ENCODE results near the gene TNFRSF21. TPM values are rescaled to one million over a fixed set of nuclear protein-coding genes. Genes with fewer than 3 reads are reported as not detected.

The TNFRSF21 gene
- total and polyA plus RNA-seq, 7 experiments from 2014 or later, result 0.27 to 2.4 (median 0.44) TPM; not detected in 2

DNA sequence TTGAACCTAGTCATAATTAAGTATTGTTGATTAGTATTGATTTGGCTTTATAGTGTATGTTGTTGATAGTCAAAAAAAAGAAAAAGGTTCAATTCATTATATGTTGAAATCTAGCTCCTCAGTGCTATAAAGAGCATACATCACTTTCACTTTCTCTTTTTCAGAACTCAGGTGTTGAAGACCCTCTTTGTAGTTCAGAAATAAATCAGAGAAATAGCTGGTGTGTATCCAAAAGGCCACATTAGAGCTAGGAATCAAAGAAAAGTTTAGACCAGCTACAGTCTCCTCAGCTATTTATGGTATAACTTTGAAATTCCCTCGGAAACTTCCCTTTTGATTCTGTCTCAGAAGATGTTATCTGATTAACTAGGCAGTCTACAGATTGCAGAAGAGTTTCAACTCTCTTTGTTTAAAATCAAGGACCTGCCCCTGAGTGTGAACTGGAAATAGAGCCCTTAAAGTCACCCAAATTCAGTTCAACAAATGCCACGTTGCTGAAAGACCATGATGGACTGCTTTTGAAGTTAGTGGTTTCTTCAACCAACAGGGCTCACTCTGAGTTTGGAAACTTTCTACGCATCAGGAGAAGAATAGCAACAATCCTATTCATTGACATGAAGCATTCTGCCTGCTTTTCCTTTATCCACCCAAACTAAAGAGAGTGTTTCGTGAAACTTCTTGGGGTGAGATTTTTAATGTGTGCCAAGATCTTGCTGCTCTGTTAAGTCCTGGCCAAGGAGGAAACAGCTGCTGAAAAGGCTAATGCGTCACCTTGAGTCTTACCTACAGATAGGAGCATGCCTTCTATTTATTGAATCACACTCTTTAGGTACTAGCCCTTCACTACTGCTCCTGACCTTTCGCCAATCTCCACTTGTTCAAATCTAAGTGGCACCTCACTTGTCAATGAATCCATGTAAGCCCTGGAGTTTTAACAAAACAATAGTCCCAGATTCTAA, 111.7 kb downstream of the TNFRSF21 start:
- H3K27ac ChIP-seq (ENCODE audit: low read depth, low read length), result peak overlapping the region; percentile 28
- ChIA-PET CTCF (interaction anchor here (0.6 kb wide), 1 partner anchor 15 kb away, joined by 4 read pairs; no protein-coding TSS in a partner anchor), POLR2A (no interaction called here)
- H3K4me3 ChIP-seq (ENCODE audit: low read length), result peak overlapping the region; percentile 24
- peaks cover 0 to under 1% of the 10 kb centered on the region in 2 donors for H3K4me1 ChIP-seq (ENCODE audit: control insufficient read depth in 2 of 2, insufficient read depth in 2 of 2, low read length in 2 of 2)
- no peaks in the 10 kb centered on the region for H3K27me3 ChIP-seq (ENCODE audit: control insufficient read depth in 2 of 2, insufficient read depth in 2 of 2, low read length in 2 of 2)
- Mint-ChIP-seq H3K4me1 (peaks cover 0 to 25% (median 18%) of the 10 kb centered on the region in 7 donors), H3K9me3 (peaks cover 0 to 5% (median 0%) of the 10 kb centered on the region in 11 donors), H3K27ac (peak overlapping the region; percentile 4 to 81 (median 60)), H3K36me3 (no peaks in the 10 kb centered on the region), H3K4me3 (peak overlapping the region; percentile 9 to 77 (median 67)), H3K27me3 (peaks cover 0 to 3% (median 0%) of the 10 kb centered on the region in 5 donors)
- H3K36me3 ChIP-seq (ENCODE audit: control insufficient read depth in 2 of 3, insufficient read depth in 3 of 3, low read length in 3 of 3), result no peaks in the 10 kb centered on the region
- DNase-seq (peak in 2 of 9 donors; percentile 4 to 20), ATAC-seq (no peak)
- no peaks in the 10 kb centered on the region for H3K9me3 ChIP-seq (ENCODE audit: control insufficient read depth in 2 of 3, low read length in 3 of 3)
- intact Hi-C loops (cut with micrococcal nuclease), result no loop called here

DNA sequence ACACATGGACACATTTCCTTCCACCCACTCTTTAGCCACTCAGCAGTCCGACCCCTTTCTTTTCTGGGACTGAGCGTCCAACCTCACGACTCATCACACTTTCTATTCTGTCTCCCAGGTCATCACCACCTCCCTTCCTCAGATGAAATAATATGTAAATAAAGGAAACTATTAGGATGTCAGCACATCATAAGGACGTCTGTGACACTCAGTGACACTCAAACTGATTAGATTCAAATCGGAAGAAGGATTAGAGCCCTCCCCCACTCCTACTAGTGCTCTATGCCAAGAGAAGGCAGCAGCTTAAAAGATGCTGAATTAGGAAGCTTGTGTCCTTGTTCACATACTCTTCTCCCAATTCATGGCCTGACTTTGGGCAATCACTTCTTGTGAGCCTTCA, 113.6 kb downstream of the TNFRSF21 start:
- Mint-ChIP-seq H3K36me3 (no peaks in the 10 kb centered on the region), H3K27ac (no peak overlapping the region), H3K9me3 (peaks cover 0 to 5% (median 0%) of the 10 kb centered on the region in 11 donors), H3K27me3 (peaks cover 0 to 3% (median 0%) of the 10 kb centered on the region in 5 donors), H3K4me1 (peaks cover 0 to 20% (median 13%) of the 10 kb centered on the region in 7 donors), H3K4me3 (peak overlapping the region in 1 of 10 donors; percentile 11)
- H3K36me3 ChIP-seq (ENCODE audit: control insufficient read depth in 2 of 3, insufficient read depth in 3 of 3, low read length in 3 of 3), result no peaks in the 10 kb centered on the region
- no peak overlapping the region for H3K4me3 ChIP-seq (ENCODE audit: low read length)
- ATAC-seq, result no peak
- H3K27me3 ChIP-seq (ENCODE audit: control insufficient read depth in 2 of 2, insufficient read depth in 2 of 2, low read length in 2 of 2), result no peaks in the 10 kb centered on the region
- no peaks in the 10 kb centered on the region for H3K9me3 ChIP-seq (ENCODE audit: control insufficient read depth in 2 of 3, low read length in 3 of 3)
- H3K4me1 ChIP-seq (ENCODE audit: control insufficient read depth in 2 of 2, insufficient read depth in 2 of 2, low read length in 2 of 2), result no peaks in the 10 kb centered on the region
- ChIA-PET CTCF (no interaction called here), POLR2A (no interaction called here)
- intact Hi-C loops (cut with micrococcal nuclease), result no loop called here
- no peak for DNase-seq
- no peak overlapping the region for H3K27ac ChIP-seq (ENCODE audit: low read depth, low read length)

DNA sequence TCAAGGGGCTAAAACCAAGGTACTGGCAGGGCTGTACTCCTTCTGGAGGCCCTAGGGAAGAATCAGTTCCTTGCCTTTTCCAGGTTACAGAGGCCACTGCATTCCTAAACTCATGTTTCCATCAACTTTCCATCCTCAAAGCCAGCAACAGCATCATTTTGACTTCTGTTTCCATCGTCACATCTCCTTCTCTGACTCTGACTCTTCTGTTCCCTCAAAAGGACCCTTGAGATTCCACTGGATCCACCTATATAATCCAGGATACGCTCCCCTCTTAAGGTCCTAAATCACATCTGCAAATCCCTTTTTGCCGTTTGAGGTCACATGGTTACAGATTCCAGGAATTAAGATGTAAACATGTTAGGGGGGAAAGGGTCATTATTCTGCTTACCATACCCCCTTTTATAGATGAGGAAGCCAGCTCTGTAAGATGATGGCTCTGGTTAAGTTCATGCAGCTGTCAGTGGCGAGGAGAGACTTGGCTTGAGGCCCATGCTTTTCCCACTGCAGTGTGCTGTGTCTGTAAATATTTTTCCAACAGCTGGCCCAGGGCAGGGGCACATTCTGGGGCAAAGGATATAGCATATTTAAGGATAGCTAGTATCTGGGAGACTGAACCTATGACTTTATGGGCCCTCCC, 114.6 kb downstream of the TNFRSF21 start:
- DNase-seq (no peak), ATAC-seq (no peak)
- intact Hi-C loops (cut with micrococcal nuclease), result no loop called here
- Histone ChIP-seq H3K27me3 (ENCODE audit: control insufficient read depth in 2 of 2, insufficient read depth in 2 of 2, low read length in 2 of 2) (no peaks in the 10 kb centered on the region), H3K36me3 (ENCODE audit: control insufficient read depth in 2 of 3, insufficient read depth in 3 of 3, low read length in 3 of 3) (no peaks in the 10 kb centered on the region), H3K9me3 (ENCODE audit: control insufficient read depth in 2 of 3, low read length in 3 of 3) (no peaks in the 10 kb centered on the region), H3K4me1 (ENCODE audit: control insufficient read depth in 2 of 2, insufficient read depth in 2 of 2, low read length in 2 of 2) (no peaks in the 10 kb centered on the region), H3K27ac (ENCODE audit: low read depth, low read length) (no peak overlapping the region), H3K4me3 (ENCODE audit: low read length) (no peak overlapping the region)
- POLR2A ChIA-PET, result no interaction called here
- Mint-ChIP-seq H3K4me3 (no peak overlapping the region), H3K4me1 (peaks cover 0 to 20% (median 13%) of the 10 kb centered on the region in 7 donors), H3K9me3 (peaks cover 0 to 5% (median 0%) of the 10 kb centered on the region in 11 donors), H3K27me3 (peaks cover 0 to 3% (median 0%) of the 10 kb centered on the region in 5 donors), H3K36me3 (no peaks in the 10 kb centered on the region), H3K27ac (no peak overlapping the region)
- CTCF ChIA-PET, result no interaction called here

DNA sequence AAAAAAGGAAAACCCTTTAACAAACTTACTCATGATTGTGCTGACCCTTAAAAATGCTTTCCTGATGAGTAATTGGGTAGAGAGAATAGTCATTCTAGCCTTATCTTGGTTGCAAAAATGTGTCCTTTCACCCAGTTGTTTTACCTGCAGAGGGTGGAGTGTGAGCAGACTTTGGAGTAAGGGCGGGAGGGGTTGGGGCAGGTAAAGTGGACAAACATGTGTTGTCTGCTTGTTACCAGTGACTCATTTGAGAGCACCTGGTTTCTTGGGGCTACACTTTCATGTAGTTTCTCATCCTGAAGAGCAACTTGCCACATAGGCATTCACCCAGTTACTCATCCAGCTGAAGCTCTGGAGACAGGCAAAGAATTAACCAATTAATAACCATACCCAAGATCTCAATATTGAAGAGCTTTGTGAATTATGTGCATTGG, 121.1 kb downstream of the TNFRSF21 start:
- no peaks in the 10 kb centered on the region for H3K9me3 ChIP-seq (ENCODE audit: control insufficient read depth in 2 of 3, low read length in 3 of 3)
- no peak for DNase-seq
- H3K27me3 ChIP-seq (ENCODE audit: control insufficient read depth in 2 of 2, insufficient read depth in 2 of 2, low read length in 2 of 2), result no peaks in the 10 kb centered on the region
- ChIA-PET CTCF (no interaction called here), POLR2A (no interaction called here)
- ATAC-seq, result no peak
- no peaks in the 10 kb centered on the region for H3K36me3 Mint-ChIP-seq
- H3K4me1 ChIP-seq (ENCODE audit: control insufficient read depth in 2 of 2, insufficient read depth in 2 of 2, low read length in 2 of 2), result no peaks in the 10 kb centered on the region
- no peak overlapping the region for H3K4me3 ChIP-seq (ENCODE audit: low read length)
- intact Hi-C loops (cut with micrococcal nuclease), result no loop called here
- no peak overlapping the region for H3K27ac Mint-ChIP-seq
- H3K36me3 ChIP-seq (ENCODE audit: control insufficient read depth in 2 of 3, insufficient read depth in 3 of 3, low read length in 3 of 3), result no peaks in the 10 kb centered on the region
- H3K4me3 Mint-ChIP-seq, result no peak overlapping the region
- no peaks in the 10 kb centered on the region for H3K4me1 Mint-ChIP-seq
- no peak overlapping the region for H3K27ac ChIP-seq (ENCODE audit: low read depth, low read length)
- peaks cover 0 to 3% (median 0%) of the 10 kb centered on the region in 11 donors for H3K9me3 Mint-ChIP-seq
- peaks cover 0 to 7% (median 6%) of the 10 kb centered on the region in 5 donors for H3K27me3 Mint-ChIP-seq

DNA sequence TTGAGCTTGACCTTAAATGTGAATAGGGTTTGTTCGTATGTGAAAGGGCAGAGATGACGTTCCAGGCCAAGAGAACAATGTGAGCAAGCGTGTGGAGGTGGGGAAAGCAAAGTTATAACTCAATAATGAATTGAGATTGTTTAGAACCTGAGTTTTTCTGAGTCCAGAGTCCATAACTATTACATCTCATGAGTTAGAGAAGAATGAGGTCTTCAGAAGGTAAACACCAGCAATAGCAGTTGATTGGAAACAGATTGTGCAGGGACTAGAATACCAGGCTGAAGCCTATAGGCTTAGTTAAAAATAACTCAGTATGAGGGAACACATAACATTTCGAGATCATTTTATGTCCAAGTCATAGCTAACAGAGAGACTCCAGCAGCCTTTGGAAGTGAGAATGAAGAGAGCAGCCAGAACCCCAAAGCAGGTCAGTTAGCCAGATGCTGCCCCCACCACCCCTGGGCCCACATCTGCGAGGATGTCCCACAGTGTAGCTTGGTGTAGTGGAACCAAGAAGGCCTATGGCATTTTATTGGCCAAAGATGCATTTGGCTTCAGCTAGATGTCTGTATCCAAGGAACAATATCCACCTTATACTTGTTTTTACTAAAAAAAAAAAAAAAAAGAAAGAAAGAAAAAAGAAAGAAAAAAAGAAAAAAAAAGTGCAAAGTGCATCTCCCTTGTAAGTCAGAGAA, 121.7 kb downstream of the TNFRSF21 start:
- H3K27ac ChIP-seq (ENCODE audit: low read depth, low read length), result no peak overlapping the region
- H3K4me1 Mint-ChIP-seq, result no peaks in the 10 kb centered on the region
- H3K27me3 Mint-ChIP-seq, result peaks cover 0 to 10% (median 6%) of the 10 kb centered on the region in 5 donors
- ChIA-PET CTCF (interaction anchor here (1.2 kb wide), 1 partner anchor 322 kb away, joined by 3 read pairs; no protein-coding TSS in a partner anchor), POLR2A (no interaction called here)
- intact Hi-C loops (cut with micrococcal nuclease), result no loop called here
- no peaks in the 10 kb centered on the region for H3K27me3 ChIP-seq (ENCODE audit: control insufficient read depth in 2 of 2, insufficient read depth in 2 of 2, low read length in 2 of 2)
- H3K9me3 ChIP-seq (ENCODE audit: control insufficient read depth in 2 of 3, low read length in 3 of 3), result no peaks in the 10 kb centered on the region
- H3K27ac Mint-ChIP-seq, result no peak overlapping the region
- no peak overlapping the region for H3K4me3 ChIP-seq (ENCODE audit: low read length)
- H3K9me3 Mint-ChIP-seq, result peaks cover 0 to 3% (median 0%) of the 10 kb centered on the region in 11 donors
- H3K4me3 Mint-ChIP-seq, result no peak overlapping the region
- no peaks in the 10 kb centered on the region for H3K36me3 ChIP-seq (ENCODE audit: control insufficient read depth in 2 of 3, insufficient read depth in 3 of 3, low read length in 3 of 3)
- ATAC-seq (no peak), DNase-seq (no peak)
- H3K36me3 Mint-ChIP-seq, result no peaks in the 10 kb centered on the region
- no peaks in the 10 kb centered on the region for H3K4me1 ChIP-seq (ENCODE audit: control insufficient read depth in 2 of 2, insufficient read depth in 2 of 2, low read length in 2 of 2)

DNA sequence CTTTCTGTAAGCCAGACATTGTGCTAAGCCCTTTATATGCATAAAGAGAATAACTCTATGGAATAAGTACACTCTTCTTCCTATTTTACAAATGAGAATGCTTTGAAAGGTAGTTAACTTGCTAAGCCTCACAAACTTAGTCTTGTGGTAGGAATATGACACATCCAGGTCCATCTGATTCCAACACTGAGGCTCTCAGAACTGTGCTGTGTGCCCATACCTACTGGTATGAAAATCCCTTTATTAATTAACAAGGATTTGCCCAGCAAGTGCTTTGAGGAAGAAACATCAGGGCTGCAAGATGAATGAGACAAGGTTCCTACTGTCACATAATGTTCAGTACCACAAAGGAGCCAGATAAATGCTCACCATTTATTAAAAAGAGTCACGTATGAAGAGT, 122.6 kb downstream of the TNFRSF21 start:
- peaks cover 0 to 10% (median 6%) of the 10 kb centered on the region in 5 donors for H3K27me3 Mint-ChIP-seq
- no peaks in the 10 kb centered on the region for H3K9me3 ChIP-seq (ENCODE audit: control insufficient read depth in 2 of 3, low read length in 3 of 3)
- H3K36me3 Mint-ChIP-seq, result no peaks in the 10 kb centered on the region
- H3K27ac ChIP-seq (ENCODE audit: low read depth, low read length), result no peak overlapping the region
- no peaks in the 10 kb centered on the region for H3K4me1 ChIP-seq (ENCODE audit: control insufficient read depth in 2 of 2, insufficient read depth in 2 of 2, low read length in 2 of 2)
- no peaks in the 10 kb centered on the region for H3K27me3 ChIP-seq (ENCODE audit: control insufficient read depth in 2 of 2, insufficient read depth in 2 of 2, low read length in 2 of 2)
- H3K4me3 Mint-ChIP-seq, result no peak overlapping the region
- no peak for DNase-seq
- ChIA-PET CTCF (interaction anchor here (1.2 kb wide), 1 partner anchor 323 kb away, joined by 3 read pairs; no protein-coding TSS in a partner anchor), POLR2A (no interaction called here)
- H3K4me3 ChIP-seq (ENCODE audit: low read length), result no peak overlapping the region
- no peak overlapping the region for H3K27ac Mint-ChIP-seq
- peaks cover 0 to 3% (median 0%) of the 10 kb centered on the region in 11 donors for H3K9me3 Mint-ChIP-seq
- H3K36me3 ChIP-seq (ENCODE audit: control insufficient read depth in 2 of 3, insufficient read depth in 3 of 3, low read length in 3 of 3), result no peaks in the 10 kb centered on the region
- intact Hi-C loops (cut with micrococcal nuclease), result no loop called here
- H3K4me1 Mint-ChIP-seq, result no peaks in the 10 kb centered on the region
- no peak for ATAC-seq
